IMR-90 (cell line): Measurements from ENCODE around the gene IP6K3. TPM values are rescaled to one million over a fixed set of nuclear protein-coding genes. Genes with fewer than 3 reads are reported as not detected.

Experiments used
- RAD21 ChIP-seq: IDR thresholded peaks from 2 replicates; pipeline ENCODE4 v1.6.1; 2012; ENCODE audit warnings: low read length, improper control_type of control experiment
- RFX5 ChIP-seq: IDR thresholded peaks from 2 replicates; pipeline ENCODE4 v1.8.0; 2012; ENCODE audit warnings: low read depth, mild to moderate bottlenecking, low read length, moderate library complexity
- SMC3 ChIP-seq: fragments of 150-350 bp; IDR thresholded peaks from 2 replicates; pipeline ENCODE4 v1.6.1; 2016; ENCODE audit warnings: low read depth, mild to moderate bottlenecking, antibody characterized with exemption, low read length, moderate library complexity
- polyA plus RNA-seq, 3 experiments: library from polyadenylated mRNA; depleted of rRNA; stranded (reverse); fragments of >200 nt; gene quantifications; 2 replicates each; pipeline ENCODE4 v1.2.3, GENCODE V29; 2012; ENCODE audit warnings: low replicate concordance in 1 of 3
- total RNA-seq: library from RNA; depleted of rRNA; stranded (reverse); fragments of >200 nt; gene quantifications from 2 replicates; pipeline ENCODE4 v1.2.3, GENCODE V29; 2012

IP6K3 gene
- total and polyA plus RNA-seq, 2 of the 4 experiments (the other 2 are of a cell fraction) = 0.18 to 0.51 TPM

DNA sequence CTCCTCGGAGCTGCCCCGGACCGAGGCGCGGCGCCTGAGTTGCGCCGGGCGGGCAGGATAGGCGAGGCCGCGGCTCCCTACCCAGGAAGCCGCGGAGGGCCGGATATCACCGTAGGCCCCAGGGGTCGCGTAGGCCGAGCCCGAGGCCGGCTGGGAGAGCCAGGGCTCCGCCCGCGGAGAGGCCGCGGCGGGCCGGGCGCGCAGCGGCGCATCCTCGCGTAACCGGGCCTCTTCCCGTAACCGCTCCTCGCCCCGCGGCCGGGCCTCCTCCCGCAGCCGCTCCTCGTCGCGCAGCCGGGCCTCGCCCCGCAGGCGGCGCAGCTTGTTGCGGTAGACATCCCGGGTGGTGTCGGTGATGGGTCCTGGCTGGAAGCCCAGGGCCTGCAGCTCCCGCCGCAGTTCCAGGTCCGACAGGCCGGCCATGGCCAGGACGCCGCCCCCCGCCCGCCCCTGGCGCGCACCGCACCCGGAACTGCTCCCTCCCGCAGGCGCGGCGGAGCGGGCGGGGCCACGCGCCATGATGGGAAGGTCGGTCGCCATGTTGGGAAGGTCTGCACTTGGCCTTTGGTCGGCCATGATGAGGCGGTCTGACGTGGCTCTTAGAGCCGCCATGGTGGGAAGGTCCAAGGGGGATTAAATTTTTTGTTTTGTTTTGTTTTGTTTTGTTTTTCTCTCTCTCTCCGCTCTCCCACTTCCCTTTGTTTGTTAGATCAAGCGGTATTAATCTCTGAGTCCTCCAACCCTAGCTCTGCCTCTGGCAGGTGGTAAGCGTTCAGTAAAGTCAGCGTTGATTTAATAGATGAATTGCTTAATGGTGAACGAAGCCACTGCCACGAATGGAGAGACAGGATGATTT, 42.2 kb upstream of the IP6K3 start, which contains the start of gene LEMD2 (continued):
- TF ChIP-seq RFX5 = 0 out of 2 replicates have a peak, but pooled peaks have one; percentile 17
- no peak for TF ChIP-seq RAD21
- no peak; the same call in 1 of the 2 replicates for TF ChIP-seq SMC3
